ENCODE results near the gene ANKFN1. TPM values are rescaled to one million over a fixed set of nuclear protein-coding genes. Genes with fewer than 3 reads are reported as not detected.

The ANKFN1 gene
- total RNA-seq, 3 donors from 2014 or later: 0.22 to 1.4 (median 0.60) TPM

- Histone ChIP-seq H3K36me3 (ENCODE audit: low read depth) (no peaks in the 10 kb centered on the region), H3K9me3 (no peaks in the 10 kb centered on the region), H3K4me3 (no peak overlapping the region), H3K4me1 (ENCODE audit: low read depth) (no peaks in the 10 kb centered on the region)
- ATAC-seq (no peak), DNase-seq (no peak)
- intact Hi-C loops (cut with DNase I, micrococcal nuclease): no loop called here
- no peak for TF ChIP-seq CTCF (IDR thresholded peaks at IDR 0.05)
Observed at GRCh38 chr17:56173958-56174835, 20.9 kb downstream of the ANKFN1 start.

GRCh38 chr17:56175299-56175955 is 22.2 kb downstream of the ANKFN1 start:
- no peak for ATAC-seq

GRCh38 chr17:56176091-56176490 is 22.8 kb downstream of the ANKFN1 start:
- ATAC-seq (no peak), DNase-seq (no peak)
- no peaks in the 10 kb centered on the region for H3K9me3 ChIP-seq
- H3K36me3 ChIP-seq (ENCODE audit: low read depth): no peaks in the 10 kb centered on the region
- no peak overlapping the region for H3K4me3 ChIP-seq
- intact Hi-C loops (cut with DNase I, micrococcal nuclease): no loop called here
- TF ChIP-seq CTCF (IDR thresholded peaks at IDR 0.05): no peak
- no peaks in the 10 kb centered on the region for H3K4me1 ChIP-seq (ENCODE audit: low read depth)

More at GRCh38 chr17:56175299-56175955, 22.2 kb downstream of the ANKFN1 start:
- no peaks in the 10 kb centered on the region for H3K9me3 ChIP-seq
- no peak for TF ChIP-seq CTCF (IDR thresholded peaks at IDR 0.05)
- intact Hi-C loops (cut with DNase I, micrococcal nuclease): no loop called here
- no peak overlapping the region for H3K4me3 ChIP-seq
- H3K4me1 ChIP-seq (ENCODE audit: low read depth): no peaks in the 10 kb centered on the region
- H3K36me3 ChIP-seq (ENCODE audit: low read depth): no peaks in the 10 kb centered on the region
- DNase-seq: no peak

GRCh38 chr17:56177361-56177760 is 24.1 kb downstream of the ANKFN1 start:
- H3K4me1 ChIP-seq (ENCODE audit: low read depth): no peaks in the 10 kb centered on the region
- TF ChIP-seq CTCF (IDR thresholded peaks at IDR 0.05): no peak
- intact Hi-C loops (cut with DNase I, micrococcal nuclease): no loop called here
- DNase-seq (no peak), ATAC-seq (no peak)
- no peaks in the 10 kb centered on the region for H3K9me3 ChIP-seq
- no peak overlapping the region for H3K4me3 ChIP-seq
- H3K36me3 ChIP-seq (ENCODE audit: low read depth): no peaks in the 10 kb centered on the region

- no peaks in the 10 kb centered on the region for H3K9me3 ChIP-seq
- no peak for TF ChIP-seq CTCF (IDR thresholded peaks at IDR 0.05)
- no peak overlapping the region for H3K4me3 ChIP-seq
- no peak for DNase-seq
- no peaks in the 10 kb centered on the region for H3K4me1 ChIP-seq (ENCODE audit: low read depth)
- intact Hi-C loops (cut with DNase I, micrococcal nuclease): no loop called here
- no peaks in the 10 kb centered on the region for H3K36me3 ChIP-seq (ENCODE audit: low read depth)
- ATAC-seq: no peak
Observed at GRCh38 chr17:56178203-56178602, 24.9 kb downstream of the ANKFN1 start.
